8988T (cell line): Measurements from ENCODE around the gene MVB12B.

ENCODE experiments used
- DNase-seq: peaks from one replicate; pipeline ENCODE4 v3.0.0; 2011

The MVB12B gene

GRCh38 chr9:126411225-126411947 lies 84.8 kb downstream of the MVB12B start:
- no peak for DNase-seq

- DNase-seq: no peak
These were observed 85.3 kb downstream of the MVB12B start for GRCh38 chr9:126411948-126412284.

DNA sequence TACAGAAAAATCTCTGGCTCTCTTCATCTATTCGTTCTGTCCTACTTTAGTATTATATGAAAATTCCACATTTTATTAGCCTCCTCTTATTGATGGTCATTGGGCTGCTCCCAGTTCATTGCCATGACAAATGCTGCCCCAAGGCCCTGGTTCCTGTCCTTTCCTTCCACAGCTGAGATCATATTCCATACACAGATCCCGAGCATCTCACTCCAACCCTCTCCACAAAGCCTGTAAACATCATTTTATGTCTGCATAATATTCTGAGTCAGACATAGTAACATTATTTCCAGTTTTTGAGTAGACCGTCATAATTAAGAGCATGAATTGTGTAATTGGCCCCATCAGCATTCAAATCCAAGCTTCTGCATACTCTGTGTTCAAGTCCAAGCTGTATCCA lies 86.3 kb downstream of the MVB12B start:
- DNase-seq: no peak

DNA sequence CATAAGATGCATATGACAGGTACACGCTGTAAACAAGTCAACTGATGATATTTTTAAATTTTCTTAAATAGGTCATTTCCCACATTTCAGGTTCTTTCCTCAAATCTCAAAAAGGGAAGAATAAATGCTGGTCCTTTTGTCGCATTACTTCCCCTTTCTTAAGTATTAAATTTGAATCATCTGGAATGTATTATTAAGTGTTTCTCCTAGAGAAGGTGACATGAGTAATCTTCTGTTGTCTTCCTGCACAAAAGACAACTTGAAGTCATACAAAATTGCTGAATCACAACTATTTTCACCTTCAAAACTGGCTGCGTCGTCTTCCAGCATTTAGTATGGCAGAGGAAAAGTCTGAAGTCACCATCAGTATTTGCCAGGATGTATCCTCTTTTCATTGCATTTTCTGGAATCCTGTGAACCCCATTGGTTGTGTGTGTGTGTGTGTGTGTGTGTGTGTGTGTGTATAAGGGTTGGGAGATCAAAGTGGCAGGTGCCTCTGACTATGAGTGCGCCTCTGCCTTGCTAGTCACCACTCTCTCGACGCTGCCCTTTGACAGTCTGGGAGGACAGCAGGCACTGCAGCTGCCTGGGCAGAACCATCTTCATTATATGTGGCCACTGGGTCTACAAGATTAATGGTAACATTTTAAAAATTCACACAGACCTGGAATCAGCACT lies 86.9 kb downstream of the MVB12B start:
- DNase-seq: no peak

GRCh38 chr9:126415741-126416370 lies 89.2 kb downstream of the MVB12B start:
- no peak for DNase-seq

DNA sequence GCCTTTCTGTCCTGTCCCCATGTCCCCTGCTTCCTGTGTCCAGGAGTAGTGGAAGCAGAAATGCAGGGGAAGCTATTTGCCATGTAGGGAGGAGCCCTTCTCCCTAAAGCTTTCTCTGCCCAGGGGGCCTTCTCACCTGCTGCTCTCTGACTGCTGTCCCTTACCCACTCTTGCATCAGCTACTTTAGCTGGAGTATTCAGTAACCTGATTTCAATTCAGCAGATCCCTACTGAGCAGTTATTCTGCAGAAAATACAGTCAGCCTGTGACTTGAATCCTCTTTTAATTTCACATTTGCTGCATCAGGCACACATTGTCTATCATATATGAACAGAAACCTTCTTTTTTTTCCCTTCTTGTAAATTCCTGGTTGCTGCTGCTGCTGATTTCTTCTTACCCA lies 90.4 kb downstream of the MVB12B start:
- DNase-seq: no peak

- DNase-seq: no peak
These were observed 91.1 kb downstream of the MVB12B start for GRCh38 chr9:126417684-126418083.

GRCh38 chr9:126418608-126419007 lies 92.0 kb downstream of the MVB12B start:
- no peak for DNase-seq

DNA sequence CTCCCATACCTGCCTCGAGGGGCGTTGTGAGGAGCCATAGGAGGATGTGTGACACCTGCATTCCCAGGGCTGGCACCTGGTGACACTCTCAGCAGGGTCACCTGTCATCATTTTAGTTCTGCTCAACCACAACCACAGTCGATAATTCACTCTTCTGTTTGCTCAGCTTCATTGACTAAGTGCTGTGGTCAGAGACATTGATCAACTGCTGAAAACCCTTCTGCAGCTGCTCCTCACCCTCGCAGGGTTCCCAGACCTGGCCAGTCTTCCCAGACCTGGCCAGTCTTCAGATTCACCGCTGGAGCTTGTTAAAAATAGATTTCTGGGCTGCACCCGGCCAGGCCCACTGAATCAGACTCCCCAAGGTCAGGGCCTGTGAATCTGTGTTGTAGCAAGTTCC lies 92.8 kb downstream of the MVB12B start:
- no peak for DNase-seq

GRCh38 chr9:126420135-126420534 lies 93.5 kb downstream of the MVB12B start:
- DNase-seq: no peak

- DNase-seq: no peak
These were observed 94.3 kb downstream of the MVB12B start for GRCh38 chr9:126420643-126421564.

DNA sequence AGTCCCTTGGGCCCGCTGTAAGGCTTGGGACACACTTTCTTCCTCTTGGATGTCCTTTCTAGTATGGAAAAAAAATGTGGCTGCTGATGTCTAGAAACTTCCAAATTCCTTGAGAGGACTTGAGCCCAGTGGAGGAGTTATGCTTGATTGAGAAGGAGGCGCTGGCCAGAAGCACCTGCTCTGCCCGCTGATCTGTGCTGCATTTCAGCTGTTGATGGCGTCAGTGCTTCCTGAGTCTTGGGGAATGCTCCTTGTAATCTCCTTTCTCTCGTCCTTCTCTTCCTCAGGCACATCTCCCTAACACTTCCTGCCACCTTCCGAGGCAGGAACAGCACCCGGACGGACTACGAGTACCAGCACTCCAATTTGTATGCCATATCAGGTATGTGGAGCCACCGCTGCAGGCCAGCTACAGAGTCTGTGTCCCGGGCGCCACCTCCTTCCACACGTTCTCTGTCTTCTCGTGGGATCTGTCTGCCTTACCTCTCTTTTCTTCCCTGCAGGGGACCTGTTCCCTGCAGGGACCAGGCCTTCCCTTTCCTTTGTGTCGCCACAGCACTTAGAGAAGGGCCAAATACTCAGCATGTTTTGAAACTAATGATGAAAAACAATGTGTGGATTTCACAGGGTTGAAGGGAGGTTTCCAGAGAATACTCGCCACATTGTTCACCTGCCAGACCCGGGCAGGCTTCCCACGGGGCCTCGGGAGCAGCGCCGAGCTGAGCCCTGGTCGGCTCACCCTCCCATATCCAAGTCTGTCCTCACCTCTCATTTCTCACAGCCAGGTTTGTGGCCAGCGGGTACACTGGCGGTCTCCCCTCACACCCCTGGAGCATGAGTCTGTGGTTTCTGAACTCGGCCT lies 95.2 kb downstream of the MVB12B start:
- no peak for DNase-seq

DNA sequence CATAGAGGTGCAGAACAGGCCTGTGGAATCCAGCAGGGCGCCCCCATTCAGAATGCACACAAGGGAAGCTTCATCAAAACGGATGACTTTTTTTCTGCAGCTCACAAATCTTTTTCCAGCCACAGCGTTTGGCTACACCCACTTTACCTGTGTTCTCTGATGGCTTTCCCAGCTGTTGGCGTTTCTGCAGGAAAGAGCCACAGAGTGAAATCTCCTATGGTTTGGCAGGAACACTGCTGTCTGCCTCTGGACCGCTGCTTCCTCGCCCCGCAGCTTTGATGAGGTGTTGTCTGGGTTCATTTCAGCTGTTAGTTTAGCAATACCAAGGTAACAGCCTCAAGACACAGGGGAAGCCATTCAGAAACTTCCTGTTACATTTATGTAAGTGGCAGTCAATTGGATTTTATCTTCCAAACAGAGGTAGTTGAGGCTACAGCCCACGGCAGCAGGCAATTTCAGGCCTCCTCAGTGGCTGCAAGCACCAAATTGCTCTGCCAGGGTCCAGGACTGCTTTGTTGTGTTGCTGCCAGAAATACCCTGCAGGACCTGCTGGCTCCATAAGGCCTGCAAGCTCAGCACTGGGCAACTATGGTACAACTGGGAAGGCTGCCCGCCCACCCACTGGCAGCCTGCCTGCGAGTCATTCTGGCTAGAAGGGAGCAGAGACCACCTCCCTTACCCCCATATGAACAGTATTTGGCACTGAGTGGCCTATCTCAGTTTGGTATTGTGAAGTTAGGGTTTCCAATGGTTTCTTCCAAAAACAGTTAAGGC lies 96.7 kb downstream of the MVB12B start:
- DNase-seq: no peak

- no peak for DNase-seq
These were observed 97.2 kb downstream of the MVB12B start for GRCh38 chr9:126423916-126424185.

DNA sequence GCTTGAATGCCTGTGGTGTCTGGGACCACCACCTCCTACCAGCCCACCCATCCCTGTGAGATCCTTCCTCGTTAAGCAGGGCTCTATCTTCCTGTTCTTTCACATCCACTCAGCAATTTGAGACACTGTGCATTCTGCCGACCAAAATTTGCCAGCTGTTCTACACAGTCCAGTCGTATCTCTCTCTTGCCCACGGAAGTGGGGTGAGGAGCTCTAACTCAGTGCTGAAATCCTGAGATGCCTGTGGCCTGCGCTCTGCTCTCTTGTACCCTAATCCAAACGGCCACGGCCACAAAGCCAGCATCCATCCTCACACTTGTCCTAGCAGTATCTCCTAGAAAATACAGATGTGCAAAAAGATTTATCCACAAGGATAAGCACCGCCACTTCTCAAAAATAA lies 97.9 kb downstream of the MVB12B start:
- no peak for DNase-seq

DNA sequence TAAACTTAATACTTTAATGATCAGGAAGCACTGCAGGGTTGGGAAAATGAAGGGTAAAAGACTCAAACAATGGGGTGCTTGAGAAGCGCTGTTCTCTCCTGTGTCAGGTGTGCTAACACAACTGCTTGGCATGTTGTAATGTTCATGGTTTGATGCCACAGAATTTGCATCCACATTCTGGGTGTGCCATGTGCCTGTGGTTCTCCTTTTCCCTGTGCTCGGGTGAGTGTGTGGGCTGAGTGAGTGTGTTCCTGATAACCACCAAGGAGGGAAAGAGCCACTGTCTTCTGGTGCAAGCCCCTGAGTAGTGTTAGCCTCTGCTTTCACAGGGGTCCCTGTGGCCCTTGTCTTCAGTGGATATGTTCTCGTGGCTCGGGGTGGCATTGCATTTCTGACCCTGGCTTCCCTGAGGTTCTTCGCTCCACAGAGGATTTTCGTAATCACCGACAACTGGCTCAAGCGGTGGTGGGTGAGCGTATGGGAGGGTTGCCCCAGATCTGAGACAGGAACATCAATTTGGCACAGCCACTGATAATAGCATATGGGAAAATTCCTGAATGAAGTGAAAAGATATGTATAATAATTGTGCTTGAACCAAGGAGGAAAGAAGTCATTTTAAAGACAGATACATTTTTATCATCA lies 102.0 kb downstream of the MVB12B start:
- DNase-seq: no peak

- DNase-seq: no peak
These were observed 102.6 kb downstream of the MVB12B start for GRCh38 chr9:126429190-126429589.

DNA sequence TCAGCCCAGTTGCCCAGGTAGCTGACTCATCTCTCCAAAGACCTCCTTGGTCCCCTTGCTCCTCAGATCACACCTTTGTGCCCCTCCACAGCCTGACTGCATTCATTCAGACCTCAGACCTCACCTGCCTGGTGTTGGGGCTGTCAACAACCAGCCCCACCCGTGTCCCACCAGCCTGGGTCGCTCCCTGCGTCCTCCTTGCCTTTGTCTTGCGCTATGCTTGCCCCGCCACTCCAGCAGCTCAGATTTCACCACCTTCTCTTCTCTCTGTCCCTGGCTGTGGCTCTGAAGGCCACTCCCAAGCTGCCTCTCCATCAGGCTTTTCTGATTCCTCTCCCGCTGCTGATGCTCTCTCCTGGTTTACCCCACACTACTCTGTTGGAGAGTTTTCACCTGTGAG lies 103.5 kb downstream of the MVB12B start:
- no peak for DNase-seq

DNA sequence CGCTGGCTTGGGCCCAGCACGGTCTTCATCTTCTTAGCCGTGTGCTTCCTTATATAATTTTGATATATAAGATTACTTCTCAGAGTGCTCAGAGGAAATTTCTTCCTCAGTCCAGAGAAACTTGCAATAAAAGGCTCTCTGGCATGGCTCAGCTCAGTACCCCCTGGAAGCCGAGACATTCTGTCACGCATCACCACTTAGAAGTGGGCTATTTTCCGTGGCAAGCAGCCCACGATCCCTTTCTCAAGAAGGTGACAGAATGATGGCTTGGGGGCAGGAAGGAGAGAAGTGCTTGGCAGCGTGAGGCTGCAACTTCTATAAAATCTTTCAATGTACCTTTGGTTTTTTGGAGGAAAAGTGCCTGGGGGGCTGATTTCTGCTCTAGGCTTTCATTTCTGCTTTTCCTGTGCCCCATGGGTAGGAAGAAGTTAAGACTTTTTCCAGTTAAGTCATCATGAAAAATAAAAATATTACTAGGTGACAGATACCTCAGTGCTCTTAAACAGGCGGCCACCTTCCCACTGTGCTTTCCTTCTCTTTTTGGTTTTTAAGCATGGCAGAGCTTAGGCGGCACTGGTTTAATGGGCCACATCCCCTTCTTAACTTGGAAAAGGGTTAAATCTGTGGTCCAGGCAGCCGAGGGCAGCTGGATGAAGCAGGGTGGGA lies 104.6 kb downstream of the MVB12B start:
- DNase-seq: no peak

DNA sequence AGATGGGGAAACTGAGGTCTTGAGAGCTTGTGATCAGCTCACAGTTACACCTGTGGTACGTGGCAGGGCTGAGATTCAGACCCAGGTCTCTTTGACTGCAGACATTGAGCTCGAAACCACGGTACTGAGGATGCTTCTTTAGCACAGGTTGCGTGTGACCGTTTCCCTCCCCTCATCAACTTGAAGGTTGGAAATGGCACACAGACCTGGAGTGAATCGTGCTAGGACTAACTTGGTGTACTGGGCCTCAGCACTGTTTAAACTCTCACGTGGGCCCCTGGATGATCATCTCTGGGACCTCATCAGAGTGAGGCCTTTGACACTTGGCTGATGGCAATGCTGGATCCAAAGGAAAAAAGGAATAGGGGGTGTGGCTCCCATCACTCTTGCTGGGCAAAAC lies 106.0 kb downstream of the MVB12B start:
- no peak for DNase-seq

GRCh38 chr9:126435105-126435504 lies 108.5 kb downstream of the MVB12B start:
- DNase-seq: no peak
